NCI-H1048 (cell line): ENCODE results near the gene NPFF.

Experiments
- DNase-seq: peaks from one replicate; lab custom pipeline; 2025; lab: John Stamatoyannopoulos, UW

The NPFF gene

DNA sequence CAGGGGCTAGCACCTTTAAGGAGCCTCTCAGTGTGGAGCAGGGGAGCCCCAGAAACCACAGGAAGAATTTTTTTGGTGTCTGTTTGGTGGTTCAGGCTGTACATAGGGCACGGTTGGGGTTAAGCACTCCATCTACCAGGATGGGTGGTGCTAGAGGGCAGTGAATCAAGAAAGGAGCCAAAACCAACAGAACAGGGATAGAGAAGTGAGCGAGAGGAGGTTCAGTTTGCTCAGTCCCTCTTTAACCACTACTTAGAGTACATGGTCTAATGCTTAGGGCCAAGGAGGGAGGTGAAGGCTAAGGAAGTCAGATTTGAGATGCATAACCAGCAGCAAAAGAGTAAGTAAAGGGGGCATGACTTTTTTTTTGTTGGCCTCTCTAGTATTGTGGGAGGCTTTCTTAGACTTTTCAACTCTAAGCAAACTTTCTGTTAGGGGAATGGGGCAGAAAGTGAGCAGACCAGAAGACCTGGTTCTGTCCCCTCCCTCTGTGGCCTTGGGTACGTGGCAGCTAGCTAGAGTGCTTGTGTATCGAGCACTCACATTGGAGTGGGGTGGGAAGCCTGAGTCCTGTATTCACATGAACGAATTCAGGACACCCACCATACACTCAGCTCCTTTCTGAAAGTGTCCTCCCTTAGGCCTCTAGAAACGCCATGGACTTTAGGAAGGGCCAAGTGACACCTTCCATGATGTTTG lies 6.6 kb upstream of the NPFF start:
- DNase-seq, result no peak

DNA sequence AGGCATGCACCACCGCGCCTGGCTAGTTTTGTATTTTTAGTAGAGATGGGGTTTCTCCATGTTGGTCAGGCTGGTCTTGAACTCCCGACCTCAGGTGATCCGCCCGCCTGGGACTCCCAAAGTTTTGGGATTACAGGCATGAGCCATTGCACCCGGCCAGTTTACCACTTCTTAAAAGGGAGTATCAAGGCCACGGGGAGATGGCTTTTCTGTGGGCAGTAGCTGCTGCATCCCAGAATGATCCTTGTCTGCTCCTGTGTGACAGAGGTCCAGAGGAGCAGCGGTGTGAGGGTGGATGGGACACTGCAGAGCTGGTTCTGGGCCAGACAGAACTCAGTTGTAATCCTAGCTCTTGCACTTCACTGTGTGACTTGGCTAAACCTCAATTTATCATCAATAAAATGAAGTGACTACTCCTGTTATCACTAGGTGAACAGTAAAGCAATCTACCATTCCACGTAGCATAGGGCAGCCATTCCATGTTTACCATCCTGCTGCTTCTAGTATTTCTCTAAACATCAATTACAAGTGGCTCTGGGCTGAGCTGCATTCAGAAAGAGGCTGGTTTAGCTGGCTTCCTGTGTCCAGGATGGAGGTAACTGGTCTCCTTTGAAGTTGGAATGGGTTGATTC lies 3.0 kb upstream of the NPFF start:
- DNase-seq, result no peak

DNA sequence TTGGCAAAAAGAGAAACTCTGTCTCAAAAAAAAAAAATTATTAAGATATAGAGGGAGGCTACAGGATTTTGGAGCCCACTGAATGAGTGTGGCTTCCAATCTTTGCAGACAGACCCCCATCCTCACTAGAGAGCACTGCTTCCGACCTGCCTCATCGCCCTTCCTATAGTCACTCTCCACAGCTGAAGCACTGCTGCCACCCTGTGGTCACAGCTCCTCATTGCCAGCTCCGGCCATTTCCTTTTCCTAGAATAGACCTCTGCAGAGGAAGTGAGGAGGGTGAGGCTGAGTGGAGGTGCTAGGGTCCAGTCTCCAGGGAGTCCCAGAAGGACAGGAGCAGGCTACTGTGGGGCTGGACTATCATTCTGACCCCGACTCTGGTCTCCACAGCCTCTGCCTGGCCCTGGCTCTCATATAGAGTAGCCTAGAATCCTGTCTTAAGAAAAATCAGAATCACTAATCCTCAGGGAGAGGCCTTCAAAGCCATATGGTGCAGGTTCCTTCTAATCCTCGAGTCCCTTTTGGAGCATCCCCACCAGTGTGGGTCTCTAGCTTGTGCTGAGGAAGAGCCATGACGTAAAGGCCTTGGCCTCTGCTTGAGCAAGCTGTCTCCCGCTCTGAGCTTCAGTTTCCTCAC lies 1.4 kb upstream of the NPFF start:
- DNase-seq, result peak; percentile 57

DNA sequence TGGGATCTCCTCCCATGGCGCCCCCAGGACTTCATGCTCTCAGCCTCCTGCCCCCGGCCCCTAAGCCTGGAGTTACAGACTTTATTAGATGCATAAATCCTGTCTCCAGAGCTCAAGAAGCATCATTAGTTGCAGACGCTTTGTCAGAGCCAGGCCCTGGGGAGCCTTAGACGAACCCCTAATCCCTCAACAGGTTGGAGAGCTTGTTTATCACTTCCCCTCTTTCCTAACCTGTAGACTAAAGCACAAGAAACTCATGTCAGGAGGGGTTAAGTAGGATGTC lies 260 bp upstream of the NPFF start:
- DNase-seq, result no peak

DNA sequence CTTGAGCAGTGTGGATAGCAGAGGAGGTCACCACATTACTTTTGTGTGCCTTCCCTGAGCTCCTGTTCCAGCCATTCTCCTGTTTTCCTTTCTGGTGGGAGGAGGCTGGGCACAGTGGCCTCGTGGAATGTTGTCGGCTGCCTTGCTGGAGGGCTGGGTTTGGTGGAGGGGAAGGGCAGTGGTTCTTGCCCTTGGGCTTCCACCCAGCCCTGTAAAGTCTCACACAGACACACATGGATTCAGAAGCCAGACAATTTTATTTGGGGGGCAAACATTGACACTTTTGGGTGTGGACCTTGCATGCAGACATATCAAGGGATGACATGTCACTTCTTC lies 866 bp downstream of the NPFF start:
- DNase-seq, result no peak

DNA sequence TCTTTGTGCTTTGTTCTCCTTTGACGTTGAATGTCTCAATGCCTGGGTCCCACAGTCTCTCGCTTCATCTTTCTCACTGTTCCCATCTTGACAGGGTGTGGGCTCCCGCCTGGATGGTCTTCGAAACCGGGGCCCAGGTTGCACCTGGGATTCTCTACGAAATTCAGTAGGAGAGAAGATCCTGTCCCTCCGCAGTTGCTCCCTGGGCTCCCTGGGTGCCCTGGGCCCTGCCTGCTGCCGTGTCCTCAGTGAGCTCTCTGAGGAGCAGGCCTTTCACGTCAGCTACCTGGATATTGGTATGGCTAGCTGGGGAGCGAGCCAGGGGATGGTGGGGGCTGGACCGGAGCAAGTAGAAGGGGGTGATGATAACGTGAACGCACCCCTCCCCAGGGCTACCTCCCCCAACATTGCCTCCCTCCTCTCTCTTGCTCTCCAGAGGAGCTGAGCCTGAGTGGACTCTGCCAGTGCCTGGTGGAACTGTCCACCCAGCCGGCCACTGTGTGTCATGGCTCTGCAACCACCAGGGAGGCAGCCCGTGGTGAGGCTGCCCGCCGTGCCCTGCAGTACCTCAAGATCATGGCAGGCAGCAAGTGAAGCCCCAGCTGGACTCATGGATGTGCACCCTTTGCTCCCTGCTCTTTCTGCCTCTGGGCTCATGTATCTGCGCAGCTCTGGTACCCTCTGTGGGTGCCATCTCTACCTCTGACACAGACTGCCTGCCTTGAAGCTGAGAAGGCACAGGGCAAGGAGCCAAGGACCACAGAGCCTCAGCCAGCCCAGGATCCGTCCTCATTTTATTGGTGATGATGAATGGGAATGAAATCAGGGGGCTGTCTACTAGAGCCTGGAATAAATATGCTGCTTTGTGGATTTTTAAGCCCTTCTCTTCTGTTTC lies 1.5 kb downstream of the NPFF start:
- no peak for DNase-seq

DNA sequence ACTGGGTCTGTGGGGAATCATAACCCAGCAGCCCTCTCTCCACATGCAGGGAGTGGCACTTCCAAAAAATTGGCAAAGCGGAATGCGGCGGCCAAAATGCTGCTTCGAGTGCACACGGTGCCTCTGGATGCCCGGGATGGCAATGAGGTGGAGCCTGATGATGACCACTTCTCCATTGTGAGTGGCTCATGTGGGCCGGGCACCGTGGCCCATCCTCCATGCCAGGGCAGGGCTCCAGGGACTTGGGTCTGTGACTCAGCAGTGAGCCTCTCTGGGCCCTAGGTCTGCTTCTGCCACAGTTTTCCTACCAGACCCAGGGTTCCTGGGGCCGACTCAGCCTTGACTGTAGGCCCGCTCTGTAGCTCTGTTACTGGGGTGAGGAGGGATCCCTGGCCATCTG lies 2.2 kb downstream of the NPFF start:
- no peak for DNase-seq

DNA sequence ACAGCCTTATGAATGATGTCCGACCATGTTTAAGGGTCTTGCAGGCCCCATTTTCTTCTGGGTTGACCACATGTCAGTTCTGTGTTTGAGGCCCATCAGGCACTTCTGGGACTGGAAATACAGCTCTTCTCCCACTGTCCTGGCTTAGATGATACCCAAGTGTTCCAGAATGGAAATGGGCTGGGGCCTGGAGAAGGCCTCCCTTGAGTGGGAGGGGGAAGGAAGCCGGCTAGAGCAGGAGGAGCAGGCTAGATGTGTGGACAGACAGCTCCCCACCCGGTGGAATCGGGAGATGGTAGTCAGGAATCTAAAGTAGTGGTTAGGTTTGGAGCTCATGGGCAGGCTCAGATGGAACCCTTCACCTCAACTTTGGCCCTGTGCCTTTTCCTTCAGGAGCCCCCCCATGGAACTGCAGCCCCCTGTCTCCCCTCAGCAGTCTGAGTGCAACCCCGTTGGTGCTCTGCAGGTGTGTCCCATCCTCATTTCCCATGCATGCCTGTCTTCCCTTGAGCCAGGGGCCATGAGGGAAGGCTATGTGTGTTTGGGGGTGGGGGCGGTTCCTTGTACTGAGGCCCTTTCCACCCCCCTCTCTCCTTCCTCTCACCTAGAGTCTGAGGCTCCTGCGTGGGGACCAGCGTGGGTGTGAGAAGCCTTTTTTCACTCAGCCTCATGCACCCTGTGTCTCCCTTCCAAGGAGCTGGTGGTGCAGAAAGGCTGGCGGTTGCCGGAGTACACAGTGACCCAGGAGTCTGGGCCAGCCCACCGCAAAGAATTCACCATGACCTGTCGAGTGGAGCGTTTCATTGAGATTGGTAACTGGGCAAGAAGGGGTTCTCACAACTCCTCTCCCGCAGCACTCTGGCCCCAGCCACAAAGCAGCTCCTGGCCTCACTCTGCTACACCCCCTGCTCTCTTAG lies 3.0 kb downstream of the NPFF start:
- no peak for DNase-seq

DNA sequence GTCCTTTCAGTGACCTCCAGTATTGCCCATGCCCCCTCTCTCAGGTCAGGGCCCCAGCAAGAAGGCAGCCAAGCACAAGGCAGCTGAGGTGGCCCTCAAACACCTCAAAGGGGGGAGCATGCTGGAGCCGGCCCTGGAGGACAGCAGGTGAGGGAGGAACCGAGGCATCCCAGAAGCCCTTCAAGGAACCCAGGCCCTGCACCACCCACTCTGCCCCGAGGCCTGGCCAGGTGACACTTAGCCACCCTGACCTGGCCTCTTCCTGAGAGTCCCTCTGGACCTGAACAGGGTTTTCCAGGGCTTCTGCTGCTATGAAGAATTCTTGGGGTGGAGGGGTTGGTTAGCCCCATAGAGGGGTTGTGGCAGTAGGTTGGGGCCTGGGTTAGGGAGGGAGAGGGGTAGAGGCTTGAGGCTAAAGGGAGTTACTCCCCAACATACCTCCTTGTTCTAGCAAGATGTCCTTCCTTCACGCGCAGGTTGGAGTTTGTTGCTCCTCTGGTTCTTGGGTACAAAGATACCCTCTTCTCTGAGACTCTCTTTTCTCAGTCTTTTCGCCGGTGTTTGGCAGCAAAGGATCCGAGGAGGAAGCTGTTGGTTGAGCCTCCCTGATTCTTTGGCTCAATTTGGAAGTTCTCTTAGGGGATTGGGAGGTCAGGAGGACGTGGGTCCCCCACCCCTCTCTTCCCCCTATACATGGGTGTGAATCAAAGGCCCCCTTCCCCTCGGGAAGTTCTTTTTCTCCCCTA lies 4.1 kb downstream of the NPFF start:
- DNase-seq, result no peak

DNA sequence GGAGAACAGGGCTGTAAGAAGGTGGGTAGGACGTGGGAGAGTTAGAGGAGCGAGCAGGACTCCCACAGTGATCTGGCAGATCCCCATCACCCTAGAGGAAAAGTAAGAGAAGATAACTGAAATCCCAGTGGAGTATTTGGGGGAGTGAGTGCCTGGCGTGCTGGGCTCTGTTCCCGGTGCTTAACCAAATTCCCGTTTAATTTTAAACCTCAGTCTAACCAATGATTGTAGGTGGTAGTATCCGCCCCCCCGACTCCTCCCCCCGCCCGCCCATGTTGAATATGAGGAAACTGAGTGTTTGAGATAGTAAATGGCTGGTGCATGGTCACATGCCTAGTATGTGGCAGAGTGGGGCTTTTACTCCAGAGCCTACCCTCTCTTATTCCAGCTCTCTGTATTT lies 5.0 kb downstream of the NPFF start:
- DNase-seq, result no peak

DNA sequence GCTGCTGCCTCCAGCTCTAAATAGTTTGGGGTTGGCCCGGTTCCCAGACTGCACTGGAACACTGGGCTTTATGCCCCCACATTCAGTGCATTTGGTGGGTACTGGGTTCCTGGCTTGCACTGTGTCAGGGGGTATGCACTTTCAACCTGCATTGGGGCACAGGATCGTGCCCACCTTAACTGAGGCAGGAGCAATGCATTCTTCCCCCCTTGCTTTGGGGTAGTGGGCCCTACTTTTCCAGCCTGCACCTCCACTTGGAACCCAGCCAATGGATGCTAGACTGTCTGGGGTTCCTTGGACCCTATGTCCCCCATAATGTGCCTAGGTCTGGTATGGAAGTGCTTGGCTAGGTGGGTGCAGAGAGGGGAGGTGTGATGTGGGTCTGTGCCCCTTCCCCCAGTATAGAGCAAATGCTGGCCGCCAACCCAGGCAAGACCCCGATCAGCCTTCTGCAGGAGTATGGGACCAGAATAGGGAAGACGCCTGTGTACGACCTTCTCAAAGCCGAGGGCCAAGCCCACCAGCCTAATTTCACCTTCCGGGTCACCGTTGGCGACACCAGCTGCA lies 5.6 kb downstream of the NPFF start:
- DNase-seq, result no peak

DNA sequence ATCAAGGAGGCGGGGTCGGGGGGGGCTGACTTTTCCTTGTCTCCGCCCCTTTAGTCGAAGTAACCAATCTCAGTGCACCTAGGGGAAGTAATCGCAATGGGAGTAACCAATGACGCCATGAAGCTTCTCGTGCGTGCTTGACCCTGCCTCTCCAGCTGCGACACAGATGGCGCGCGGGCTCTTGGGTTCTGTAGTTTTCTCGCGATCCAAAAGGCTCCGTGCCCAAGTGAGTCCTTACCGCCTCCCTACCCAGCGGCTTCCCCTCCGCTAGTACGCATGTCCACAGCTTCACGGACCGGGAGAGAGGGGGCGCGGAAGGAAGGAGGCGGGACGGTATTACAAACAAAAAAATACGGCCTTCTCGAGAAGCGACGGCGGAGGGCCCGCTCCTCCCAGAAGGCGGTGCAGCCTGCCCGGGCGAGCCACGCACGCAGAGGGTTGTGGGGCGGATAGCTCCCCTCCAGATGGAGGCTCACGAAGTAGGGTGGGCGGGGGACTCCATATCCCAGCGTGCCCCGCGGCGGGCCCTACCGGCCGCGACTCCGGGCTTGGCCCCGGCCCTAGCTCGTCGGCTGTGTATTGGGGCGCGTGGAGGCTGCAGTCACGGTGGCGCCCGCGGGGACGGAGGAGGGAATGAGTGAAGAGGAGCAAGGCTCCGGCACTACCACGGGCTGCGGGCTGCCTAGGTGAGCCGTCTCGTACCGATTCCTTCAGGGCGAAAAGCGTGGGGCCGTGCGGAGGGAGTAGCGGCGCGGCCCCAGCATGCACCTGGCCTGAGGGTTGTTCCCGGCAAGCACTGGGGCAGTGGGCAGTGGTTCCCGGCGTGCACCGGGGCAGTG lies 6.3 kb downstream of the NPFF start, which contains the start of gene TARBP2:
Gene TARBP2 (plus strand): TSS at position 508 of the 839 bp plus-strand sequence. CDS start 126 bp downstream, at position 634.
- peak; percentile 96 for DNase-seq

DNA sequence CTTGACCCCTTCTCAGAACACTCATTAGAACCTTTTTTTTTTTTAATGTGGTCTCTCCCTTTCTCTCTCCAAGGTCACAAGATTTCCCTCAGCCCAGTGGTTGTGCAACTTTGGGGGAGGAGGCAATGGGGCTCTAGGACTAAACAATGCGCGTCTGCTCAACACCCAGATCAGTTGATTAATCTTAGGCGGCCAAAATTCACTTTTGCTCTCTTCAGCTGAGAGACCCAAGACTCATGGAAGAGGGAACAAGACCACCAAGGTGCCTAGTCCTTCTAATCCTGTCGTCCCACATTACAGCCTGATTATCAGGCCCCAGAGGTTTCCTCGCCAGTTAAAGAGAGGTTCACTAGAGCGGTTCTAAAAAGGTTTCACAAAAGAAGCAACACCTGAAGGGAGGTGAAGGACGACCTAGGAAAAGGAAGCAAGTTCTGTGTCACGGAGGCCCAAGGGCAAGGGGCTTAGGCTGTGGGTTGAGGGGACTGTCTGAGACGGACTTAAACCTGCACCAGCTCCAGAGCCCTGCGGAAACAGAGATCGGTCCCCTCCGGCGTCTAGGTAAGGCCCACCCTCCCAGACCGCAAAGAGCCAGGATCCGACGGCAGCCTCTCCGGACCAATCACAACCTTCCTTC lies 7.0 kb downstream of the NPFF start:
- DNase-seq, result no peak

DNA sequence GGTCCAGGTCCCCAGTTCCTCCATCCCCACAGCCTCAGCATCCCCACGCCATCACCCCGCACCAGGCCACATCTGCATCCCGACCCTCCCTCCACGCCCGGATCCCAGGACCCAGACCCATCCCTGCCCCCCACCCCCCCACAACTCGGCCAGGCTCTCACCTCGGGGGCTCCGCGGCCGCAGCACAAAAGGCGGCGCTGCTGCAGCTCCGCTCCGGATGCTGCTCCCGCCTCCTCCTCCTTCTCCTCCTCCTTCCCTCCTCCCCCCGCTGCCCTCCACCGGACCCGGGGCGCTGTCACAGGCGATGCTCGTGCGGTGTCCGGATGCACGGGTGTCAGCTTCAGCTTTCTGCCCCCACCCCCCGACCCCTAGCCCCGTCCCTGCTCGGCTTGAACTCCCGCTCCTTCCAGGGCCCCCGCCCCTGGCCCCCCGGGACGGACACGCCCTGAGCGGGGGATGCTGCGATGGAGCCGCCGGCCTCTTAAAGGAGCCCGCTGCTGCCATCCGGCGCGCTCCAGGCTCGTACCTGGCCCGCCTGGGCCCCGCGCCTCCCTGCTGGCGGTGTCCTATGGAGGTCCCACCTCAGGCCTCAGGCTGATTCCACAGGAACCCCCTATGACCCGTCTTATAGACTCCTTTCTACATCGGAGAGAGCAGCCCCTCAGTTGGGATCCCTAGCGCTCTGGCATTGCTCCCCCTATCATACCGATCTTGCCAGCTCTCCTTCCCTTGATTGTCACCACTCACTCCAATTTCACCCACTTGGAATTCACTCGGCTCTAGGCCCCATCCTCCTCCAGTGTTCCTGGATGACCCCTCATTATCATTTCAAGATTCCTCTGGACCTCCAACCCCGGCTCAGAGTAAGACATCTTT lies 7.8 kb downstream of the NPFF start, which contains the start of gene MAP3K12:
Gene MAP3K12 (minus strand): TSS at position 193 of the 876 bp plus-strand sequence. CDS start 12,067 bp downstream, outside the sequence.
- no peak for DNase-seq

DNA sequence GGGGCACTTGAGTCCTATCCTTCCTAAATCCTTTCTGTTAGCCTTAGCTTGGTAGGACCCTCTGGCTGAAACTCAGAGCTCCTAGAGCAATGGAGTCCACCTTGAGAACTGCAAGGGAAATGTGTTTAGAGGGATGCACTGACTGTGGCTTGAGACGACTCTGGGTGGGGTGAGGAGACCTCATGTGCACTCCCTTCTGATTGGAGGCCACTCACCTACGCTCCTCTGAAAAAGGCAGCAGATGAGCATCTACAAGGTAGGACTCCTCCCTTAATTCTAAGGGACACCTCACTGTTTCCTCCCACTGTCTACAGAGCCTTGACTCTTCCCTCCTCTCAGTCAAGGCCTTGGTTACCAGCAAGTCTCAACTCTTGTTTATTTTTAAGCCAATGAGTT lies 9.1 kb downstream of the NPFF start:
- no peak for DNase-seq

DNA sequence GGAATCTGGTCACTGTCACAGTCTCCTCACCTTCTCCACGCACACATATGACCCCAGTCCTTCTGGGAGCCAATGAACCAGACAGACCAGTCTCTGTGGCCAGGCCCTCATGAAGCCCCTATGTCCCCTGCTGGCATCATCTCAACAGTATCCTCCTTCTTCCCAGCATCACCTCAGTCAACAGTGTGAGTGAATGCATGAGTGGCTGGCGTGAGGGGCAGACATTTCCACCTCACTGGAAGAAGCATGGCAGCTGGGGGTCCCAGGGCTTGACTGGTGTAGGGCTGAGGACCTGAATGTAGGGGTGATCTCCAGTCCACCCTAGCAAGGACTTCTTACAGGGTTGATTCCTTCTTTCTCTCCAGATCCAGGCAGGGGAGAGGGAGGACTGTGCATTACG lies 9.8 kb downstream of the NPFF start:
- DNase-seq, result no peak

DNA sequence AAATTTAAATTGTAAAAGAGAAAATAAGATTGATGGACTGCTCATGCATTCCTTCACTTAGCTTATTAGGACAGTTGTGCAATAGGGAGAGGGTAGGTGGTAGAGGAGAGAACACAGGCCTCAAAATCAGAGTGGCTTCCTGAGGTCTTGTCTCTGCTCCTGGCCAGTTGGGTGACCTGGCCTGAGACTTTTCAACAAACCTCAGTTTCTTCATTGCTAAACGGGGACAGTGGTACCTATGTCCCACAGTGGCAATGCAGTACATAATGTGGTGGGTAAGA lies 10.6 kb downstream of the NPFF start:
- DNase-seq, result no peak
